GM18858 (cell line): ENCODE data around the gene CD22.

Source experiments
- ATAC-seq: cut with Tn5 transposase; IDR thresholded peaks from one replicate; pipeline ENCODE4 v1.9.1; 2021; ENCODE audit not compliant: unreplicated experiment

CD22 gene

GRCh38 chr19:35295792-35296462 lies 33.1 kb upstream of the CD22 start:
- ATAC-seq = no peak

- ATAC-seq = no peak
Observed at GRCh38 chr19:35296644-35297514, 32.1 kb upstream of the CD22 start.

GRCh38 chr19:35297515-35297848 lies 31.5 kb upstream of the CD22 start:
- ATAC-seq = no peak

- ATAC-seq = no peak
Observed at GRCh38 chr19:35297922-35298321, 31.1 kb upstream of the CD22 start.

- no peak for ATAC-seq
Observed at GRCh38 chr19:35298561-35298972, 30.4 kb upstream of the CD22 start.

GRCh38 chr19:35299523-35300338 lies 29.3 kb upstream of the CD22 start:
- ATAC-seq = no peak

GRCh38 chr19:35300339-35300649 lies 28.7 kb upstream of the CD22 start:
- no peak for ATAC-seq

- ATAC-seq = no peak
Observed at GRCh38 chr19:35301961-35302360, 27.0 kb upstream of the CD22 start.

GRCh38 chr19:35302446-35302845 lies 26.5 kb upstream of the CD22 start:
- no peak for ATAC-seq

- no peak for ATAC-seq
Observed at GRCh38 chr19:35303357-35303915, 25.6 kb upstream of the CD22 start.

GRCh38 chr19:35304036-35304435 lies 25.0 kb upstream of the CD22 start:
- ATAC-seq = no peak

GRCh38 chr19:35305181-35305580 lies 23.8 kb upstream of the CD22 start:
- no peak for ATAC-seq

GRCh38 chr19:35306473-35307246 lies 22.3 kb upstream of the CD22 start:
- ATAC-seq = no peak

- no peak for ATAC-seq
Observed at GRCh38 chr19:35307931-35308330, 21.1 kb upstream of the CD22 start.

GRCh38 chr19:35308910-35309309 lies 20.1 kb upstream of the CD22 start:
- no peak for ATAC-seq

GRCh38 chr19:35309481-35310279 lies 19.3 kb upstream of the CD22 start:
- ATAC-seq = no peak

GRCh38 chr19:35310331-35310730 lies 18.7 kb upstream of the CD22 start:
- ATAC-seq = no peak

- no peak for ATAC-seq
Observed at GRCh38 chr19:35310811-35311465, 18.0 kb upstream of the CD22 start.

- no peak for ATAC-seq
Observed at GRCh38 chr19:35311901-35312665, 16.9 kb upstream of the CD22 start.
